HG02943 (cell line): ENCODE measurements around the gene LRRC1.

Experiments used
- ATAC-seq: cut with Tn5 transposase; IDR thresholded peaks from one replicate; pipeline ENCODE4 v1.9.1; 2021; ENCODE audit warnings: mild to moderate bottlenecking, low read depth, moderate library complexity; ENCODE audit not compliant: unreplicated experiment

The LRRC1 gene

GRCh38 chr6:53918854-53919510 lies 124.2 kb downstream of the LRRC1 start:
- ATAC-seq, result no peak

GRCh38 chr6:53919881-53920360 lies 125.1 kb downstream of the LRRC1 start:
- no peak for ATAC-seq

DNA sequence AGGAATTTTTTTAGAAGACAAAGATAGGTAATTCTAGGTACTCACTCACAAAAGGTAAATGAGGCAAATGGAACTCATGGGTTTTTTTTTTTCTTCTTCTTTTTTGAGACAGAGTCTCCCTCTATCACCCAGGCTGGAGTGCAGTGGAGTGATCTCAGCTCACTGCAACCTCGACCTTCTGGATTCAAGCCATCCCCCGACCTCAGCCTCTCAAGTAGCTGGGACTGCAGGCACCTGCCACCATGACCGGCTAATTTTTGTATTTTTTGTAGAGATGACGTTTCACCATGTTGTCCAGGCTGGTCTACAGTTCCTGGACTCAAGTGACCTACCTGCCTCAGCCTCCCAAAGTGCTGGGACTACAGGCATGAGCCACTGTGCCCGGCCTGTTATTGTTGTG lies 126.1 kb downstream of the LRRC1 start:
- ATAC-seq, result no peak

- ATAC-seq, result no peak
These were observed 126.8 kb downstream of the LRRC1 start for GRCh38 chr6:53921639-53922038.

GRCh38 chr6:53922539-53922981 lies 127.8 kb downstream of the LRRC1 start:
- no peak for ATAC-seq

DNA sequence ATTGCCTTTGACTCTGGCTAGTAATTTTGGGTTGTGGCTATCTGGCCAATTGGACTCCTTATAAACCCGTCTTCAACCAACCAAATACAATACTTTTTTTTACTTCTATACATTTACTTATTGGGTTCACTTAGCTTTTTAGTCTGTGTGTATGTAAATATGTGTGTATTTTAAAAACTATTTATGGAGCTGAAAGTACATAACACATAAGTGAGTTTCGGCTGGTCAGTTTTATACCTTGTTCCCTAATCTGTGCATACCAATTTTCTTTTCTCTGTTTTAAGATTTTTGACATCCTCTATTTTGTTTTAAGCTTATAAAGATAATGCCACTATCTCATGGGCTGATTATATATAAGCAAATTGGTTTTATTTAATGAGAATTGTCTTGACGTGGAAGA lies 129.5 kb downstream of the LRRC1 start:
- no peak for ATAC-seq

GRCh38 chr6:53924821-53925422 lies 130.1 kb downstream of the LRRC1 start:
- no peak for ATAC-seq

DNA sequence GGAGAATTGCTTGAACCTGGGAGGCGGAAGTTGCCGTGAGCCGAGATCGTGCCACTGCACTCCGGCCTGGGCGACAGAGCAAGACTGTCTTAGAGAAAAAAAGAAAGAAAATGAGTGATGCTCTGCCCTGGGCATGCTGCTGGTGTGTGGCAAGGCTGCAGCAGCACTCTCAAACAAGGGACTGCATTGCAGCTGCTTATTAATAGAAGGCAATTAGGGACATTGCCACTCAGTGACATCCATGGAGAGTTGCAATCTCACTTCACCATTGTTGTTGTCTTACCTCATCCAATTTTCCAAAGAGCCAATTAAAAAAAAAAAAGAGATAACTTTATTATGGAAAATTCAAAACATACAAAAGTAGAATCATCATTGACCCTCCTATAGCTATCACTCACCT lies 131.1 kb downstream of the LRRC1 start:
- ATAC-seq, result no peak

- ATAC-seq, result no peak
These were observed 131.7 kb downstream of the LRRC1 start for GRCh38 chr6:53926505-53926904.

GRCh38 chr6:53928641-53929040 lies 133.8 kb downstream of the LRRC1 start:
- ATAC-seq, result no peak

- no peak for ATAC-seq
These were observed 134.4 kb downstream of the LRRC1 start for GRCh38 chr6:53929041-53929820.

DNA sequence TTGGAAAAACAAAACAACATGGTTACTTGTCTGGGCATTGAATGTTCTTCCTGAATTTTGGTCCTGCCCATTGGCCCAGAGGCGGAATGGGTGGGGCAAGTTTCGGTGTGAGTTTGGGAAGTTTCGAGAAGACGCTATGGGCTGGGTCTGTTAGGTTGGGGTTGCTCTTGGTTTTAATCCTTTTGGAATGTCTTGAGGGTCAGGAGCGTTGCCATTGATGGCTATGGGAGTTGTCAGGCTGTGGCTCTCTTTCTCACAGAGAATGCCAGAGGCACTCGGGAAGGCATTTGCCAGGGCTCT lies 135.0 kb downstream of the LRRC1 start:
- ATAC-seq, result no peak

DNA sequence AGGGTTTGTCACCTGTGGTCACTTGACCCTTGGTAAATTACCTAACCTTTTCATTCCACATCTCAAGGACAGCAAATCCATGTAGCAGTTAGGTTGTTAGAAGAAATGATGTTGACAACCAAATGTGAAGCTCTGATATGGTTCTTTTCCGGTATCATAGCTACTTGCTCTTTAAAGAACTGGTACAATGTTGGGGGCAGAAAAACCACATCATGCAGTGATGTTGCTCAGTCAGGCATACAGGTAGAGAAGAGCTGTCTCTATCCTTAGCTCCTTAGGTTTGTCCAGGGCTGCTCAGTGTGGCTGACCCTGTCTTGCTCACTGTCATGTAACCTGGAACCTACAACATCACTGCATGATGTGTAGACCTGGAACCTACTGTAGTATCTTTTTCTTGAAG lies 135.5 kb downstream of the LRRC1 start:
- ATAC-seq, result no peak

DNA sequence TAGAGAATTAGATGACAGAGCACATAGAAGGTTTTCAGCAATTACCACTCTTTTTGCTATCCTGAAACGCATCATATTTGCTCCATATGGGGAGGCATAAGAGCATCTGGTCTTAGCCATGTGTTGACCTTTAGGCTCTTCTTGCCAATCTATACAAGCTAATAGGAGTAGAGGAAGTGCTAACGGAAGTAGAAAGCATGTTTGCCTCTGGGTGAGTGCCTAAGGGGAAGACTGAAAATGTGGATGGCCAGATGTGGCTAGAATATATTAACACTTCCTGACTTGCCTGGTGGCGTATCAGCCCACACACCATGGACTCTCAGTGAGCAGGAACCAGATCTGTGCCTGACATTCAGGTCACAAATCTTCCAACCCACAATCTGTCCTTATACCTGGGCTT lies 136.3 kb downstream of the LRRC1 start:
- ATAC-seq, result no peak

DNA sequence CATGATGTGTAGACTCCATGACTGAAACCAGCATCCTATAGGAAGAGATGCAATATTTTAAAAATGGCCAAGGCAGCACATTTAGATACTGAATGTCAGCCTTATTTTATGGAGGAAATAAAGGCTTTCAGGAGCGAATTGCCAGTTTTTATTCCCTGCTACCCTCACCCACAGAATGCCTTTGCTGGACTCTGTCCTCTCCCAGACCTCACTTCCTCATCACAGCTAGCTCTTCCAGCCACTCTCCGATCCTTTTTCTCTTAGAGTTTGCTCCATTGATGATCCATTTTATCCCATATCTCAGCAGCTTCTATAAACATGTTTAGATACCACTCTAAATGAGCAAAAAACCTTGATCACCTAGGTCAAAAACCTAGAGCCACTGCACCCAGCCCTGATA lies 137.7 kb downstream of the LRRC1 start:
- ATAC-seq, result no peak

DNA sequence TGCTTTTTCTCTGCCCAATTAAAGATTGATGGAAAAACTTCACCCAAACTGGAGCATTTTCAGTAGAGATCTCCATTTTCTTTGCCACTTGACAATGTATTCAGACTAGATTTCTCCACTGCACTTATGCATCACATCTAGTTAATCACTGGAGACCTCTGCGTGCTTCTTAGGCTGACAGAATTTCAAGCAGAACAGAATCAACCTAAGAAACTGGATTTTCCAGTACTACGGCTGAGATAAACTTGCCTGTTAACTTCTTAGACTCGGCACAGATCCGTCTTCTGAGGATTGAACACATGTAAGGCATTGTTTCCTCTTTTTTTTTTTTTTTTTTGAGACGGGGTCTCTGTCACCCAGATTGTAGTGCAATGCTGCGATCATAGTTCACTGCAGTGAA lies 139.2 kb downstream of the LRRC1 start:
- ATAC-seq, result no peak

- no peak for ATAC-seq
These were observed 142.7 kb downstream of the LRRC1 start for GRCh38 chr6:53937461-53937860.

DNA sequence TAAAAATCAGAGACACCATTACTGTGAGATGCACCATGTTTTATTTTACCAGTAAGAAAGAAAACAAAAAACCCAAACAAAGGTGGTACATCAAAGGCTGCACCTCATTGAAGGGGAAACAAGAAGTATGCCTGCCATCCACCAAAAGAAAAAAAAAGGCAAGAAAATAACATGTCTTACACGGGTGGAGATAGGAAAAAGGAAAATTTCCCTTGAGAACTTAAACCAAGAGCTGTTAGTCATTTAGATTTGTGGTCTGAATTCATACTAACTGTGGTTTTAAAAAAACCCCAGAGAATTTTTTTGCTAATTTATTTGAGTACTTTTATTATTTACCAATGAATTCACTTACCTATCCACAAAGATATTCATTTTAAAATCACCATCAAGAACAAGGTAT lies 144.0 kb downstream of the LRRC1 start:
- ATAC-seq, result no peak

GRCh38 chr6:53939830-53940229 lies 145.0 kb downstream of the LRRC1 start:
- no peak for ATAC-seq

- ATAC-seq, result no peak
These were observed 148.6 kb downstream of the LRRC1 start for GRCh38 chr6:53943395-53943794.

GRCh38 chr6:53944091-53944490 lies 149.3 kb downstream of the LRRC1 start:
- no peak for ATAC-seq

DNA sequence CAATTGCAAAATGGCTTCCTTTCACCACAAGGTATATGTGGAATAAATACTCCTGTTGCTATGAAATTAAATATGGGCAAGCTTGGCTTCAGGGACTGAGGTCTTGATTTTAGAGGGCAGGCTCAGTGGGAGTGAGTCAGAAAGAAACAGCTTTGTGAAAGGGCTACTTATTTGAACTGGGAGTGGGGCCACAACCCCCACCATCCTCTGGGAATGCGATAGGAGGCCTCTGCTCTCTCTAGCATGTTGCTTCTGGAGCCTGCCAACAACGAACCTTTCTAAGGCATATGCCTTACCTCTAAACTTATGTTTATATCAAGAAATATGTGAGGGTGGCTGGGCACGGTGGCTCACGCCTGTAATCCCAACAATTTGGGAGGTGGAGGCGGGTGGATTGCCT lies 149.7 kb downstream of the LRRC1 start:
- no peak for ATAC-seq
